ENCODE measurements around the gene WFS1. TPM values are rescaled to one million over a fixed set of nuclear protein-coding genes. Genes with fewer than 3 reads are reported as not detected.

Gene WFS1
- total and polyA plus RNA-seq, 2 of the 8 experiments (the other 6 are each of a cell fraction or from before 2014, with no cell fraction given), result 29.1 to 43.1 TPM

GRCh38 chr4:6235012-6235411 is 34.6 kb upstream of the WFS1 start:
- Histone ChIP-seq H2BK20ac (ENCODE audit: low read length) (no peak overlapping the region), H4K8ac (ENCODE audit: extremely low read depth, insufficient read depth, low read length) (no peak overlapping the region), H3K4me3 (ENCODE audit: extremely low read depth in 1 of 4, insufficient read depth in 2 of 4, low read depth in 3 of 4, low read length in 4 of 4) (no peak overlapping the region), H3K18ac (ENCODE audit: extremely low read depth, low read length) (no peak overlapping the region), H2BK15ac (ENCODE audit: low read length) (no peak overlapping the region), H4K20me1 (replicated peaks in 1 of 2; ENCODE audit: control insufficient read depth in 1 of 2, insufficient read depth in 2 of 2, low read length in 2 of 2) (no peaks in the 10 kb centered on the region), H4K5ac (ENCODE audit: insufficient read length, low read depth, low read length) (no peak overlapping the region), H3K23ac (ENCODE audit: insufficient read length) (no peak overlapping the region), H3K79me2 (ENCODE audit: control insufficient read depth in 1 of 2, insufficient read depth in 2 of 2, low read length in 2 of 2) (no peaks in the 10 kb centered on the region), H3K56ac (replicated peaks; ENCODE audit: insufficient read length, low read depth, low read length) (no peak overlapping the region), H3K14ac (ENCODE audit: insufficient read length) (no peak overlapping the region), H3K23me2 (ENCODE audit: low read depth, low read length) (peaks cover 2% of the 10 kb centered on the region; the same call in 1 of the 2 replicates), H2BK12ac (ENCODE audit: low read depth, low read length) (no peak overlapping the region), H3K27ac (ENCODE audit: low read depth, low read length) (no peak overlapping the region), H3K4me2 (ENCODE audit: insufficient read depth in 1 of 2, low read depth in 2 of 2, low read length in 2 of 2) (no peak overlapping the region), H3K4me1 (replicated peaks in 1 of 4; ENCODE audit: control insufficient read depth in 3 of 4, insufficient read depth in 4 of 4, low read length in 3 of 4) (no peaks in the 10 kb centered on the region), H3K9me3 (ENCODE audit: insufficient read depth in 2 of 2, low read depth in 1 of 2, low read length in 1 of 2) (no peaks in the 10 kb centered on the region), H2BK5ac (ENCODE audit: low read depth, low read length) (no peak overlapping the region), H3K79me1 (ENCODE audit: low read depth, low read length) (no peaks in the 10 kb centered on the region), H2BK120ac (replicated peaks; ENCODE audit: low read depth, low read length) (no peak overlapping the region), H3K27me3 (replicated peaks in 1 of 4; ENCODE audit: control insufficient read depth in 3 of 4, extremely low read depth in 1 of 4, insufficient read depth in 3 of 4, low read length in 3 of 4) (no peaks in the 10 kb centered on the region), H4K91ac (replicated peaks; ENCODE audit: insufficient read length, low read length) (no peak overlapping the region), H3K36me3 (ENCODE audit: control insufficient read depth in 2 of 4, insufficient read depth in 4 of 4, low read length in 3 of 4) (no peaks in the 10 kb centered on the region), H2AK5ac (ENCODE audit: low read depth, low read length) (no peak overlapping the region), H2AFZ (ENCODE audit: low read length) (no peak overlapping the region), H3K4ac (replicated peaks; ENCODE audit: insufficient read length, low read depth, low read length) (no peak overlapping the region), H3K9ac (replicated peaks in 1 of 4; ENCODE audit: extremely low read depth in 1 of 4, low read depth in 3 of 4, low read length in 3 of 4) (no peak overlapping the region)
- no peak for TF ChIP-seq BCL11A (IDR thresholded peaks at IDR 0.05; ENCODE audit: low read depth in 2 of 2, low read length in 2 of 2)
- TF ChIP-seq CREB1 (IDR thresholded peaks at IDR 0.05), result no peak
- TF ChIP-seq SP1 (IDR thresholded peaks at IDR 0.05; ENCODE audit: low read depth, low read length), result no peak
- TF ChIP-seq POLR2A (IDR thresholded peaks at IDR 0.05; ENCODE audit: control extremely low read depth in 1 of 2, low read depth in 2 of 2, low read length in 2 of 2), result no peak
- TF ChIP-seq E2F6 (IDR thresholded peaks at IDR 0.05), result no peak
- TF ChIP-seq NRF1 (IDR thresholded peaks at IDR 0.05; ENCODE audit: low read depth, low read length), result no peak
- no peak for TF ChIP-seq SUZ12 (IDR thresholded peaks at IDR 0.05; ENCODE audit: low read length)
- 89% methylated on average over 7 of the region's 7 CpGs; no CpG with 5 or more reads in 1 of the 2 experiments for WGBS, 2 experiments (ENCODE audit: extremely low coverage in 1 of 2, insufficient coverage in 1 of 2, insufficient read length in 1 of 2, insufficient replicate concordance in 2 of 2, low coverage in 1 of 2, low lambda C conversion rate in 2 of 2, missing lambda C conversion rate in 1 of 2)
- FAIRE-seq, result no peak
- ChIA-PET POLR2A (ENCODE audit: partially characterized antibody) (no interaction called here), CTCF (ENCODE audit: partially characterized antibody) (interaction anchor here (0.9 to 1.1 kb wide), 3 partner anchors 10 to 96 kb away, joined by 3 to 5 read pairs (median 3); no protein-coding TSS in a partner anchor)
- DNase-seq (ENCODE audit: low read depth in 1 of 2, low spot score in 2 of 2), result no peak
